Measurements from ENCODE around the gene CHRNA10.
"Not testable (repeated sequence)": the region's sequence is repeated elsewhere in the genome, so short reads cannot be mapped to it uniquely, and the experiment has no call there.

CHRNA10 gene

GRCh38 chr11:3664032-3664630 lies 7.1 kb downstream of the CHRNA10 start:
- no peak for DNase-seq (ENCODE audit: low spot score)

GRCh38 chr11:3662856-3663255 lies 8.3 kb downstream of the CHRNA10 start:
- DNase-seq (ENCODE audit: low spot score): no peak

GRCh38 chr11:3660960-3661359 lies 10.2 kb downstream of the CHRNA10 start:
- no peak for DNase-seq (ENCODE audit: low spot score)

GRCh38 chr11:3659595-3660515 lies 11.3 kb downstream of the CHRNA10 start:
- DNase-seq (ENCODE audit: low spot score): no peak

- no peak for DNase-seq (ENCODE audit: low spot score)
Observed at GRCh38 chr11:3658252-3658651, 12.9 kb downstream of the CHRNA10 start.

- DNase-seq (ENCODE audit: low spot score): not testable (repeated sequence)
Observed at GRCh38 chr11:3657331-3657730, 13.9 kb downstream of the CHRNA10 start.

GRCh38 chr11:3655547-3655946 lies 15.6 kb downstream of the CHRNA10 start:
- DNase-seq (ENCODE audit: low spot score): no peak

- not testable (repeated sequence) for DNase-seq (ENCODE audit: low spot score)
Observed at GRCh38 chr11:3652514-3652913, 18.7 kb downstream of the CHRNA10 start.

GRCh38 chr11:3649374-3649773 lies 21.8 kb downstream of the CHRNA10 start:
- not testable (repeated sequence) for DNase-seq (ENCODE audit: low spot score)

- DNase-seq (ENCODE audit: low spot score): not testable (repeated sequence)
Observed at GRCh38 chr11:3648843-3649242, 22.3 kb downstream of the CHRNA10 start.

- no peak for DNase-seq (ENCODE audit: low spot score)
Observed at GRCh38 chr11:3645552-3645951, 25.6 kb downstream of the CHRNA10 start.

- DNase-seq (ENCODE audit: low spot score): no peak
Observed at GRCh38 chr11:3644817-3645235, 26.4 kb downstream of the CHRNA10 start, which contains the start of gene ART1. TSS of gene ART1 (plus strand) at chr11:3645128. CDS start at chr11:3659214, 14,086 bp downstream.

- DNase-seq (ENCODE audit: low spot score): not testable (repeated sequence)
Observed at GRCh38 chr11:3643102-3643546, 28.1 kb downstream of the CHRNA10 start.

GRCh38 chr11:3642071-3642951 lies 28.9 kb downstream of the CHRNA10 start:
- DNase-seq (ENCODE audit: low spot score): peak; percentile 68

- no peak for DNase-seq (ENCODE audit: low spot score)
Observed at GRCh38 chr11:3641701-3642070, 29.5 kb downstream of the CHRNA10 start, which contains the start of gene ART5. TSS of gene ART5 (minus strand) at chr11:3641992. CDS start at chr11:3641862, 130 bp downstream.

- DNase-seq (ENCODE audit: low spot score): no peak
Observed at GRCh38 chr11:3641191-3641590, 30.0 kb downstream of the CHRNA10 start.

GRCh38 chr11:3639841-3640240 lies 31.3 kb downstream of the CHRNA10 start:
- DNase-seq (ENCODE audit: low spot score): no peak

- DNase-seq (ENCODE audit: low spot score): no peak
Observed at GRCh38 chr11:3638513-3638912, 32.7 kb downstream of the CHRNA10 start.

- no peak for DNase-seq (ENCODE audit: low spot score)
Observed at GRCh38 chr11:3637201-3637600, 34.0 kb downstream of the CHRNA10 start.

- no peak for DNase-seq (ENCODE audit: low spot score)
Observed at GRCh38 chr11:3635641-3636375, 35.4 kb downstream of the CHRNA10 start.

GRCh38 chr11:3632070-3632660 lies 39.0 kb downstream of the CHRNA10 start:
- no peak for DNase-seq (ENCODE audit: low spot score)
